A172 (cell line): ENCODE data around the gene DDX28. TPM values are rescaled to one million over a fixed set of nuclear protein-coding genes. Genes with fewer than 3 reads are reported as not detected.

Experiments used
- DNase-seq: peaks from one replicate; pipeline ENCODE4 v3.0.0-alpha.2; 2015; ENCODE audit warnings: low spot score
- total RNA-seq: library from RNA; depleted of rRNA; stranded (reverse); fragments of >200 nt; shearing (Covaris generic); gene quantifications from 2 replicates; pipeline ENCODE4 v1.2.3, GENCODE V29; 2014; rRNA removed

Gene DDX28
- 9.1 and 10.2 TPM in 2 replicates for total RNA-seq

GRCh38 chr16:68022728-68023537 is at the start of gene DDX28, which contains the start of gene DUS2:
DDX28 (minus strand) TSS chr16:68023232; CDS start chr16:68023202, 30 bp downstream.
DUS2 (plus strand) TSS chr16:68023284; CDS start chr16:68038024, 14,740 bp downstream.
- DNase-seq: peak; percentile 55

- peak; percentile 36 for DNase-seq
These were observed 49.1 kb upstream of the DDX28 start for GRCh38 chr16:68072038-68072695.

GRCh38 chr16:68071518-68071901 is 48.5 kb upstream of the DDX28 start:
- DNase-seq: no peak

GRCh38 chr16:68070806-68071517 is 47.9 kb upstream of the DDX28 start:
- DNase-seq: no peak

- DNase-seq: no peak
These were observed 47.3 kb upstream of the DDX28 start for GRCh38 chr16:68070249-68070730.

- no peak for DNase-seq
These were observed 46.6 kb upstream of the DDX28 start for GRCh38 chr16:68069511-68070248.

GRCh38 chr16:68068926-68069325 is 45.9 kb upstream of the DDX28 start:
- no peak for DNase-seq

- DNase-seq: no peak
These were observed 43.7 kb upstream of the DDX28 start for GRCh38 chr16:68066763-68067162.

GRCh38 chr16:68065716-68066305 is 42.8 kb upstream of the DDX28 start:
- peak; percentile 18 for DNase-seq

- DNase-seq: peak; percentile 55
These were observed 41.8 kb upstream of the DDX28 start for GRCh38 chr16:68064791-68065365.

DNA sequence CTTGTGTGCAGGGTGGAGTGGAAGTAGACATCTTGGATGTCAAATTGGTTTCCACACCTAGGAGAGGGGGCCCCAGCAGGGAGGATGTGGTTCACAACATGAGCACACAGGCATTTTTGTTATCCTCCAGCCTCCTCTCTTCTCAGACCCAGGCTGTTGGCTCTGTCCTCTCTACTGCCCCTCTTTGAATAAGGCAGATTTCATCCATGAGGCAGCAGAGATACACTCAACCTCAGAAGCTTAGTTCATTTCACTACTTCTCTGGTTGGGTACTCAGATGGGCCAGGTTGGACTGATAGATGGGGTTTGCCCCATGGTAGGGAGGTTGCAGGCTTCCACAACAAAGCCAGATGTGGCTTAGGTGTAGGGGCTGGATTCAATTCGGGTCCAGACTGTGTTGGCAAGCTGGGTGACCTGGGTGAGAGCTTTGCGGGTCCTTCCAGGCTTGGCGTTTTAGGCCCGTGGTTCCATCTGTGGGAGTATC is 39.9 kb upstream of the DDX28 start:
- no peak for DNase-seq

- no peak for DNase-seq
These were observed 38.4 kb upstream of the DDX28 start for GRCh38 chr16:68061396-68061795.

GRCh38 chr16:68059804-68060203 is 36.8 kb upstream of the DDX28 start:
- DNase-seq: no peak

- no peak for DNase-seq
These were observed 32.4 kb upstream of the DDX28 start for GRCh38 chr16:68055395-68055794.

- DNase-seq: no peak
These were observed 26.4 kb upstream of the DDX28 start for GRCh38 chr16:68049449-68049848.

DNA sequence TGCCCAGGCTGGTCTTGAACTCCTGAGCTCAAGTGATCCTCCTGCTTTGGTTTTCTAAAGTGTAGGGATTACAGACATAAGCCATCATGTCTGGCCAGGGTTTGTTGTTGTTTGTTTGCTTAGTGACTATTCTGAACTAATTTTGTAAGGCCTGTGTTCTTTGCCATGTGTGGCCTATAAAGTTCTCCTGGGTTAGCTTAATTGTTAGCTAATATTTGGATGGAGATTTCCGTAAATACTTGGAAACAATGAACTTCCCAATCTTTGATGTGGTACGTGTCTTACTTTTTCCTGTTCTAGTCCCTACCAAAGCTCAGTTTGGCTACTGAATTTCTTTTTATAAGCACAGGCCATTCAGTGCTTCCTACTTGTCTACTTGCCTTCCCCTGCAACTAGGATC is 25.0 kb upstream of the DDX28 start:
- DNase-seq: no peak

DNA sequence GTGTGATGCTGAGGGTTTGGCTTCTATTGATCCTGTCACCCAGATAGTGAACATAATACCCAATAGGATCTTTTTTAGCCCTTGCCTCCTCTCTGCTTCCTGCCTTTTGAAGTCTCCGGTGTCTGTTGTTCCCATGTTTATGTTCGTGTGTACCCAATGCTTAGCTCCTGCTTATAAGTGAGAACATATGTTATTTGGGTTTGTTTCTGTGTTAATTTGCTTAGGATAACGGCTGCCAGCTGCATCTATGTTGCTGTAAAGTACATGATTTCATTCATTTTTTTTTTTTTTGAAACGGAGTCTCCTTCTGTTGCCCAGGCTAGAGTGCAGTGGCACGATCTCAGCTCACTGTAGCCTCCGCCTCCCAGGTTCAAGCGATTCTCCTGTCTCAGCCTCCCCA is 23.1 kb upstream of the DDX28 start:
- no peak for DNase-seq

DNA sequence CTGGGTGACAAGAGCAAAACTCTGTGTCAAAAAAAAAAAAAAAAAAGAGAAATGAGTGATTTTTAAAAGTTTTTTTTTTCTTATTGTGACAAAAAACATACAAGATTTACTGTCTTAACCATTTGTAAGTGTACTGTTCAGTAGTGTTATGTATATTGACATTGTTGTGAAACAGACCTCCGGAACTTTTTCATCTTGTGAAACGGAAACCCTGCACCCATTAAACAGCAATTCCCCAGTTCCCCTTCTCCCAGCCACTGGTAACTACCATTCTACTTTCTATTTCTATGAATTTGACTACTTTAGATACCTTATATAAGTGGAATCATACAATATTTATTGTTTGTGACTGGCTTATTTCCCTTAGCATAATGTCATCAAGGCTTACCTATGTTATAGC is 18.8 kb upstream of the DDX28 start:
- DNase-seq: no peak

GRCh38 chr16:68040506-68041288 is 17.7 kb upstream of the DDX28 start:
- peak; percentile 58 for DNase-seq
